ENCODE data around the gene DNAL1.
"Not testable (repeated sequence)": the region's sequence is repeated elsewhere in the genome, so short reads cannot be mapped to it uniquely, and the experiment has no call there.

Gene DNAL1

GRCh38 chr14:73644531-73645247, at the start of gene DNAL1:
Gene DNAL1 (plus strand): TSS chr14:73644986. CDS start chr14:73645040, 54 bp downstream.
- peak; percentile 93 for DNase-seq

- no peak for DNase-seq
These were observed 45.3 kb upstream of the DNAL1 start for GRCh38 chr14:73599499-73599898.

GRCh38 chr14:73602994-73603393, 41.8 kb upstream of the DNAL1 start:
- DNase-seq, result no peak

GRCh38 chr14:73606271-73606670, 38.5 kb upstream of the DNAL1 start:
- DNase-seq, result no peak

GRCh38 chr14:73607241-73607640, 37.5 kb upstream of the DNAL1 start:
- DNase-seq, result no peak

- peak; percentile 1 for DNase-seq
These were observed 34.1 kb upstream of the DNAL1 start for GRCh38 chr14:73610687-73611086.

- DNase-seq, result peak; percentile 54
These were observed 32.3 kb upstream of the DNAL1 start, which contains the start of gene ACOT6 for GRCh38 chr14:73612339-73613045. Gene ACOT6 (plus strand): TSS chr14:73612517. CDS start chr14:73612572, 55 bp downstream.

GRCh38 chr14:73613046-73613383, 31.8 kb upstream of the DNAL1 start:
- DNase-seq, result no peak

GRCh38 chr14:73613419-73613963, 31.3 kb upstream of the DNAL1 start:
- no peak for DNase-seq

GRCh38 chr14:73616831-73617230, 28.0 kb upstream of the DNAL1 start:
- DNase-seq, result no peak

- DNase-seq, result no peak
These were observed 25.3 kb upstream of the DNAL1 start for GRCh38 chr14:73619524-73619923.

- no peak for DNase-seq
These were observed 24.5 kb upstream of the DNAL1 start for GRCh38 chr14:73620268-73620667.

GRCh38 chr14:73623504-73624054, 21.2 kb upstream of the DNAL1 start:
- DNase-seq, result no peak

GRCh38 chr14:73625706-73626105, 19.1 kb upstream of the DNAL1 start:
- no peak for DNase-seq

GRCh38 chr14:73627151-73627558, 17.6 kb upstream of the DNAL1 start:
- DNase-seq, result no peak

- no peak for DNase-seq
These were observed 14.6 kb upstream of the DNAL1 start for GRCh38 chr14:73630009-73630780.

GRCh38 chr14:73633116-73634010, 11.4 kb upstream of the DNAL1 start:
- peak; percentile 64 for DNase-seq

GRCh38 chr14:73634011-73634833, 10.6 kb upstream of the DNAL1 start:
- peak; percentile 61 for DNase-seq

GRCh38 chr14:73636355-73636754, 8.4 kb upstream of the DNAL1 start:
- DNase-seq, result not testable (repeated sequence)

- DNase-seq, result no peak
These were observed 7.0 kb upstream of the DNAL1 start for GRCh38 chr14:73637830-73638229.

GRCh38 chr14:73640796-73641365, 3.9 kb upstream of the DNAL1 start:
- DNase-seq, result no peak

Data from NCI-H345 (cell line).